ENCODE results near the gene EFCC1. TPM values are rescaled to one million over a fixed set of nuclear protein-coding genes. Genes with fewer than 3 reads are reported as not detected.
"Not testable (repeated sequence)": the region's sequence is repeated elsewhere in the genome, so short reads cannot be mapped to it uniquely, and the experiment has no call there.

EFCC1 gene
- total RNA-seq, 1 donor from 2014 or later = 3.0 TPM

DNA sequence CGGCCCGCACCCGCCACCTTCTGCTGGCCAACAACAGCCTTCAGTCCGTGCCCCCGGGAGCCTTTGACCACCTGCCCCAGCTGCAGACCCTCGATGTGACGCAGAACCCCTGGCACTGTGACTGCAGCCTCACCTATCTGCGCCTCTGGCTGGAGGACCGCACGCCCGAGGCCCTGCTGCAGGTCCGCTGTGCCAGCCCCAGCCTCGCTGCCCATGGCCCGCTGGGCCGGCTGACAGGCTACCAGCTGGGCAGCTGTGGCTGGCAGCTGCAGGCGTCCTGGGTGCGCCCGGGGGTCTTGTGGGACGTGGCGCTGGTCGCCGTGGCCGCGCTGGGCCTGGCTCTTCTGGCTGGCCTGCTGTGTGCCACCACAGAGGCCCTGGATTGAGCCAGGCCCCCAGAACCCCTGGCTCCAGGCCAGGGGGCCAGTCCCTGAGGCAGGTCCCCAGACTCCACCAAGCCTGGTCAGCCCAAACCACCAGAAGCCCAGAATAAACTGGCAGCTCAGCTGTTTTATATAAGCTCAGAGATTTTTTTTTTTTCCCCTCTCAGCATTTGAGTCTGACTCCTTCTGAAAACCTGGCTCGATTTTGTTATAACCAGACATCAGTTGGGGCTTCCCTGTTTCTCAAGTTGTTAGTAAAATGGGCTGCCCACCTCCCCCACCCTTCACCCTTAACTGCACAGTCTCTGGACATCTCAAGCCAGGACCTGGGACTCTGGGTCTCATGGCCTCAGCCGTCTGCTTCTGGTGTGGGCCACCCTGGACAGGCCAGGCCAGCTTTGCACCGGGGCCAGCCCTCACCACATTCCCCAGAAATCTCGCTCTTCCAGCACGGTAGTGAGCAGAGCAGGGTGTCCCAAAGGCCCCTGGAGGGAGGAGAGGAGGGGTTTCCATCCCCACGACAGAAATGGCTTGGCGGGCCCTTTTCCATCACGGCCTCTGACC is 61.1 kb downstream of the EFCC1 start:
- DNase-seq (no peak), ATAC-seq (no peak)
- intact Hi-C loops (cut with micrococcal nuclease) = no loop called here

- intact Hi-C loops (cut with micrococcal nuclease) = no loop called here
- DNase-seq (no peak), ATAC-seq (no peak)
Observed at GRCh38 chr3:129063091-129063640, 62.1 kb downstream of the EFCC1 start.

DNA sequence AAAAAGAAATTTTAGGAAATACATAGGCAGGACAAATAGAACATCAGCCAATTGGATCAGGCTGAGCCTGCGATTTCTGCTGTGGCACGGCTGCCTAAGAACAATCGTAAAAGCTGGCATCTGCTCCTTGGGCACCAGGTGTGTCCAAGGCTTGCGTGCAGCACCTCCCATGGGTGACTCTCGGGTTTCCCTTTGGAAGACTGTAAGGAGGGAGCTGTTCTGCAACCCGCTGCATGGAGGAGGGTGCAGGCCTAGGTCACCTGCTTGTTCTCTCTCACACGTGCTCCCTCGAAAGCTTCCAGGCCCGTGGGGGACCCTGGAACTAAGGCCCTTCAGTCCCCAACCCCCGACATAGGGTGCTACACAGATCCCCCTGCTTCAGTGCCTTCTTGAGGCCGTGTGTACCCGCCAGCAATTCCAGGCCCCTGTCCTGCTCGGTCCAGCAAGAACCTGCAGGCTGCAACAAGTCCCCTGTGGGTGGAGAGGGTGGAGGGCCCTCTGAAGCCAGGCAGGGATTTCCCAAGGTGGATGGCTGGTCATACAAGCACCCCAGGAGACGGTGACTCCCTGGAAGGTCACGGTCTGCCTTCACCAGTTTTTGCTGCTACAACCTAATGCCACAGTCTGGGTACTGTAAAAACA is 62.9 kb downstream of the EFCC1 start:
- intact Hi-C loops (cut with micrococcal nuclease) = no loop called here
- no peak for ATAC-seq
- DNase-seq = no peak

- intact Hi-C loops (cut with micrococcal nuclease) = no loop called here
- ATAC-seq (no peak), DNase-seq (no peak)
Observed at GRCh38 chr3:129065016-129065719, 64.1 kb downstream of the EFCC1 start.

DNA sequence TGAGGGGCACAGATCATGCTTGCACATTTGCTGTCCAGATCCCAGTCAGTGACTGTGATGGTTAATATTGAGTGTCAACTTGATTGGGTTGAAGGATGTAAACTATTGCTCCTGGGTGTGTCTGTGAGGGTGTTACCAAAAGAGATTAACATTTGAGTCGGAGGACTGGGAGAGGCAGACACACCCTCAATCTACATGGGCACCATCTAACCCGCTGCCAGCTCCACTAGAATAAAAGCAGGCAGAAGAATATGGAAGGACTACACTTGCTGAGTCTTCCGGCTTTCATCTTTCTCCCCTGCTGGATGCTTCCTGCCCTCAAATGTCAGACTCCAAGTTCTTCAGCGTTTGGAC is 64.6 kb downstream of the EFCC1 start:
- ATAC-seq = no peak
- no peak for DNase-seq
- intact Hi-C loops (cut with micrococcal nuclease) = no loop called here

- ATAC-seq; intact Hi-C loops (cut with micrococcal nuclease): not testable (repeated sequence)
Observed at GRCh38 chr3:129067719-129068118, 66.6 kb downstream of the EFCC1 start.

GRCh38 chr3:129068291-129068886 is 67.3 kb downstream of the EFCC1 start:
- DNase-seq = peak; percentile 45
- intact Hi-C loops (cut with micrococcal nuclease) = no loop called here
- peak; percentile 71 for ATAC-seq

More at GRCh38 chr3:129067719-129068118, 66.6 kb downstream of the EFCC1 start:
- not testable (repeated sequence) for DNase-seq

DNA sequence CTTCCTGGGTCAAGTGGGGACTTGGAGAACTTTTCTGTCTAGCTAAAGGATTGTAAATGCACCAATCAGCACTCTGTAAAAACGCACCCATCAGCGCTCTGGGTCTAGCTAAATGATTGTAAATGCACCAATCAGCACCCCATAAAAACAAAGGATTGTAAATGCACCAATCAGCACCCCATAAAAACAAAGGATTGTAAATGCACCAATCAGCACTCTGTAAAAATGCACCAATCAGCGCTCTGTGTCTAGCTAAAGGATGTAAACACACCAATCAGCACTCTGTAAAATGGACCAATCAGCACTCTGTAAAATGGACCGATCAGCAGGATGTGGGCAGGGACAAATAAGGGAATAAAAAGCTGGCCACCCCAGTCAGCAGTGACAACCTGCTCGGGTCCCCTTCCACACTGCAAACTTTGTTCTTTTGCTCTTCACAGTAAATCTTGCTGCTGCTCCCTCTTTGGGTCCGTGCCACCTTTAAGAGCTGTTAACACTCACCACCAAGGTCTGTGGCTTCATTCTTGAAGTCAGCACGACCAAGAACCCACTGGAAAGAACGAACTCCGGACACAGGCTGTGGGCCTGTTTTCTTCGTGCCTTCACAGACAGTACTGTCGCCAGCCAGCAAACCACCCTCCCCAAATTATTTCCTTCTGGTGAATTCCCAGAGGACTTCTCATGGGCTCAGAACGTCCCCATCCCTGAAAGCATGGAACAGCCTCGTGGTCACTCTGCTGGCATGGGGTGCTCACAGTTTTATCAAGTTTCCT is 68.4 kb downstream of the EFCC1 start:
- DNase-seq; ATAC-seq; intact Hi-C loops (cut with micrococcal nuclease): not testable (repeated sequence)

GRCh38 chr3:129070086-129070885 is 69.2 kb downstream of the EFCC1 start:
- DNase-seq (no peak), ATAC-seq (no peak)
- intact Hi-C loops (cut with micrococcal nuclease) = no loop called here

DNA sequence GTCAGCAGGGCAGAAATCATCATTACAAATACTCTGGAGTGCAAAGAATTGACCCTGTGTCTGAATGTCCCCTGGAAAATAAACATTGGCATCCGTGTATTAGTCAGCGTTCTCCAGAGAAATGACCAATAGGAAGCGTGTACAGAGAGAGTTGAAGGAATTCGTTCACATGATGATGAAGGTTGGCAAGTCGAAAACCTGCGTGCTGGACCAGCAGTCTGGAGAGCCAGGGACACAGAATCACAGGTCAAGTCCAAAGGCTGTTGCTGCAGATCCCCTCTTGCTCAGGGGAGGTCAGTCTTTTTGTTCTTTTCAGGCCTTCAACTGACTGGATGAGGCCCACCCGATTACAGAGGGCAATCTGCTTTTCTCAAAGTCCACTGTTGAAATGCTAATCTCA is 76.1 kb downstream of the EFCC1 start:
- intact Hi-C loops (cut with micrococcal nuclease) = no loop called here
- DNase-seq = no peak
- ATAC-seq = no peak

DNA sequence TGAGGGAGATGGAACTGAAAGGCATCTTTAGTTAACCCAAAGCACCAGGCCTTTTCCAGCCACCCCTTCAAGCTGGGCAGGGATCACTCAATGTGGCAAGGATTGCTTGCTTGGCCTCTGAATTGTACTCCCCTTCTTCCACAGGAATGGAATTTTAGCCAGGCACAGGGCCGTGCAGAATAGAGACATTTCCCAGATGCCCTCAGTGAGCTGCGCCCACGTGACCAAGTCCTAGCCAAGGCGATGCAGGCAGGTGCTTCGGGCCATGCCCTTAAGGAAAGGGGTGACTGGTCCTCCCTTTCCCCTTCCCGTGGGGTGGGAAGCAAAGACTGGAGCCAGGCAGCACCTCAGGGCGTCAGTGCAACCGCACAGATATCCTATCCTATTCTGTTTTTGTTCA is 77.4 kb downstream of the EFCC1 start:
- intact Hi-C loops (cut with micrococcal nuclease) = no loop called here
- no peak for DNase-seq
- peak; percentile 63 for ATAC-seq

- DNase-seq = no peak
- no peak for ATAC-seq
- intact Hi-C loops (cut with micrococcal nuclease) = no loop called here
Observed at GRCh38 chr3:129081503-129081902, 80.4 kb downstream of the EFCC1 start.

DNA sequence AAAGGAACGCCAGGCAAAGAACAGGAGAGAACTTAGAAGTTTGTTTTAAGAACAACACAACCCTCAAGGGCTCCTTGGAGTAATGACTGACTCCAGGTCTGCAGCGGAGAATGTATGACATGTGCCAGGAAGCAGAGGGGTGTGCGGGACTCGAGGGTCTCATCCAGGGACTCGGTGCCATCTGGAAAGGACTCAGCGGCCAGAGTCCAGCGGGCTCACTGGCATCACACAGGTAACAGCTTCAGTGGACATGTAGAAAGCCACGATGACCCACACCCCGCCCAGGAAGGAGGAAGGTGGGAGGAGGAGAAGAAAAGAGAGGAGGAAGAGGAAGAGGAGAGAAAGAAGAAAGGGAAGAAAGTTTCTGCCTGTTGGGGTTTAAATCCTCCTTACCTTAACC is 80.9 kb downstream of the EFCC1 start:
- DNase-seq (no peak), ATAC-seq (no peak)
- intact Hi-C loops (cut with micrococcal nuclease) = no loop called here

DNA sequence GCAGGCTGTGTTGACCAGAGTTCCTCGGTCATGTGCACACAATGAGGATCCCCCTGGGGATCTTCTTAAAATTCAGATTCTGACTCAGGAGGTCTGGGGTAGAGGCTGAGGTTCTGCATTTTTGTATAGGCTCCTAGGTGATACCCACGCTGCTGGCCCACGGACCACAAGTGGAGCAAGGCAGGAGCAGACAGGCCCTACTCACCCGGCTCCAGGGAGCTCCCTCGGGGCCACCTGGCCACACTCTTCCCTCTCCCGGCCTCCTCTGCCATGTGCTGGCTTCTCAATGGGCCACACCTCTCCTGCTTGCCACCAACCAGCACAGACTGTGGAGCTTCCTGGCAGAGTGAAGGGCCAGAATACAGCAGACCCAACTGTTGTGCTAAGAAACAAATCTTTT is 83.4 kb downstream of the EFCC1 start:
- DNase-seq = no peak
- intact Hi-C loops (cut with micrococcal nuclease) = no loop called here
- ATAC-seq = no peak

GRCh38 chr3:129085165-129085715 is 84.1 kb downstream of the EFCC1 start:
- ATAC-seq (no peak), DNase-seq (no peak)
- intact Hi-C loops (cut with micrococcal nuclease) = no loop called here

DNA sequence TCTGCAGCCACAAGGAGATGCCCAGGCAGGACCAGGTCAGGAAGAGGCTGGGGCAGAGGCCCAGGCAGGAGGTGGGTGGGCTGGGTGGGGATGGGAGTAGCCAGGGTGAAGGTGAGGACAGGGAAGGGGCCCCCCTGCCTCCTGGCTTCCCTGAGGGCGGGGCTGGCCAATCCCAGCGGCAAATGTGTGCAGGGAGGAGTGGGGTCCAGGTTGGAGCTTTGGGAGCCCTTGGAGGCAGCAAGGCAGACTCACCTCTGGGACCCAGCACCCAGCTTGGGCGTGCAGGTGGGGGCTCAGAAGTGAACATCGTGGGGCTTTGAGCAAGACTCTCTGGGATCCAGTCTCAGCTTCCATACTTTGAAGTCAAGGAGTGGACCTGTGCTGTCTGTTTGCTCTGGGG is 84.7 kb downstream of the EFCC1 start:
- intact Hi-C loops (cut with micrococcal nuclease) = no loop called here
- DNase-seq (no peak), ATAC-seq (no peak)

GRCh38 chr3:129087138-129087702 is 86.1 kb downstream of the EFCC1 start:
- DNase-seq = peak; percentile 65
- intact Hi-C loops (cut with micrococcal nuclease) = no loop called here
- peak; percentile 76 for ATAC-seq
